Activated CD4-positive, CD25-positive, alpha-beta regulatory T cell treated with anti-CD3 and anti-CD28 coated beads, Interleukin-2, amount 50 U/mL, for 72 hours (primary cell): Measurements from ENCODE around the gene PKHD1.

ENCODE experiments used
- DNase-seq: peaks from one replicate; pipeline ENCODE4 v3.0.0; 2021

The PKHD1 gene

DNA sequence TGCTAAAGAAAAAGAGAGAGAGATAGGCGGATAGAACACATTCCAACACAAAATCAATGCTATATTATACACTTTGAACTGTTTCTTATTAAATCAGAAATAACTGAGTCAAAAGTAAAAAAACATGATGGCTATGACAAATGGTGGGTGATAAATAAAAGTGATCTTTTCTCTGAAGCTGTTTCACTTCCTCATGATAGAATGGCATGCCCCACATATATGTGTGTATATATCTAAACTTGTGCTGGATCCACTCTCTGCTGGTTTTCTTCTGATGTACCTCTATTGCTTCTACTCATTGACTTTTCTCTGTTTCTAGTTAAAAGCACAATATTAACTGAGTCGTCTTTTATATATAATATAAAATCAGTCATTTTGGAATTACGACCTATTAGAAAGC, 429.9 kb downstream of the PKHD1 start:
- no peak for DNase-seq

DNA sequence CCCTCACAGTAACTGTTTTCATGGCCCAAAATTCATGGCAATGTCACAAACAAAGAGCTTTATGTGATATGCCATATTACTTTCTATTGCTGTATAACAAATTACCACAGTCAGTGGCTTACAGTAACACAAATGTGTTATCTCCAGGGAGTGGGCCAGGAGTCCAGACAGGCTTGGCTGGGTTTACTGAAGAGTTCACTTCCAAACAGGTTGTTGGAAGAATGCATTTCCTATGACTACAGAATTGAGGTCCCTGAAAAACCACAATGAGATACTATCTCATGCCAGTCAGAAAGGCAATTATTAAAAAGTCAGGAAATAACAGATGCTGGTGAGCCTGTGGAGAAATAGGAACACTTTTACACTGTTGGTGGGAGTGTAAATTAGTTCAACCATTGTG, 431.9 kb downstream of the PKHD1 start:
- no peak for DNase-seq

DNA sequence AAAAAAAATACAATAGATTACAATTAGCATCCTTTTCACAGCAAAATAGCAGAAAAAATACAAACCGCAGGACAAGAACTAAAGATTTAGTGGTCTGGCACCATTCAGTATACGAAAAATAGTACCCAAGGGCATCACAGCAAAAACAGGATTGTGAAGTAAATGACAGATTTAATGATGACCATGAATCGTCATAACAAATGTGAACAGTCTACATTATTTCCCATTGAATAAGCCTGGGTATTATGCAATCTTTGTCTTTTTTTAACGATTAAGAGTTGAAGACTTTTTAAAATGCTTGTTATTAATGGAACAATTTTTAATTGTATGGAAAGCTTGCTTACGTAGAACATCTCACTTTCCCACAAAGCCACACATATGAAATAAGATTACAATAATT, 432.8 kb downstream of the PKHD1 start:
- DNase-seq: no peak

DNA sequence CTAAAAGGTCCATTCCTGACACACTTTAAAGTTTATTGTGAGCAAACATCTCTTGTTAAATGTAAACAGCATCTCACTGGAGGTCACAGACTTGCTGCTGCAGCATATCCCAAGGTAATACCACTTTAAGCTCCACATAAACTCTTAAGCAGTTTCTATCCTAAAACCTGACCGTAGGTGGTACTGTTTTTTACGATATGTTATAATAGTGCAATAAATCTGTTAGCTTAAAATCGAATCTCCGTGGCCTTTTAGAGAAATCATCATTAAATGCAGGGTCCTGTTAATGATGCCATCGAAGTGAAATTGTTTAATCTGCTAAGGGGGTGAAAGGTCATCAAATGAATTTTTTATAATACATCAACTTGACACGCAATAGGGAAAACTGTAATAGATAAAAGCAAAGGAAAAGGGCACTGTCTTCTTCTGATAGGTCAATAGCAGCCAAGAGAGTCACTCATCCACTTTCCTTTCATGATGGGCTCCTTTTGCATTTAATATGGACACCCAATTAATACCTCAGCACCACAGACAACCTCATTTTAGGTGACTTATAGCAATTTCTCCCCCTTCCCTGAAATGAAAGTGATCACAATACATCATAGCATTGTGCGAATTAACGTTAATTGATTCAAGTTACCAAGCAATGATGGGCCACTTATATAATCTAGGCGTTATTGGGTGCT, 436.1 kb downstream of the PKHD1 start:
- no peak for DNase-seq

DNA sequence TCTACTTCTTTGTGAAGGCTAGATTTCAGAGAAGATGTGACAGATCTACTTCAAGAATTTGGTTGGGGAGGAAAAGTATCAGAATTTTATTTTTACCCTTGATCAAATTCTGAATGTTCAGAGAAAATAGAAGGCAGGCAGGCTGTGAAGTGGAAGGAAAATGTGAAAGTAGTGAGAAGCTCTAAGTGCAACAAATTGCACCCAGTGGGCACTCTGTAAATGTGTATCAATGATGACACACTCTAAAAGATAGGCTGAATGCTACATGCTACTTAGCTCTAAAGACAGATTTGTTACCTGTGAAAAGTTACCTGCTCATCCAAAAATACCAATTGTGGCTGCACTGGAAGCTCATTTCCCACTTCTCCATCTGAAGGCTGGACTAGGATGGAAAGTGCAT, 438.6 kb downstream of the PKHD1 start:
- no peak for DNase-seq

DNA sequence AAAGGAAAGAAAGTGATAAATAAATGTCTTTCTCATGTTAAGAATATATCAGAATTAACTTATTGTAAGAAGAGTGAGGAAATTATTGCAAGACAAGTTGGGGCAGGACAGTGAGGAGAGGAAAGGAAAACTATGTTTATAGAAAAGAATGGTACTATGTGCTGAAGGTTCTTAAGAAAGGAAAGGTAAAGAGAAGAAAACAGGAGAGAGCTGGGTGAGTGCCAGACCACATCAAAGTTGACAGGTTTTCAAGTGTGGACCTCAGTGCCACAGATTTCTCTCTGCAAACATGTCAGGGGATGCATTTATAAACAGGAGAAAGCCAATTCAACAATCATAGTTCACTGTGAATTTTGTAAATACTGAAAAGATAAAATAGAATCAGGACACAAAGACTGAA, 439.2 kb downstream of the PKHD1 start:
- no peak for DNase-seq

DNA sequence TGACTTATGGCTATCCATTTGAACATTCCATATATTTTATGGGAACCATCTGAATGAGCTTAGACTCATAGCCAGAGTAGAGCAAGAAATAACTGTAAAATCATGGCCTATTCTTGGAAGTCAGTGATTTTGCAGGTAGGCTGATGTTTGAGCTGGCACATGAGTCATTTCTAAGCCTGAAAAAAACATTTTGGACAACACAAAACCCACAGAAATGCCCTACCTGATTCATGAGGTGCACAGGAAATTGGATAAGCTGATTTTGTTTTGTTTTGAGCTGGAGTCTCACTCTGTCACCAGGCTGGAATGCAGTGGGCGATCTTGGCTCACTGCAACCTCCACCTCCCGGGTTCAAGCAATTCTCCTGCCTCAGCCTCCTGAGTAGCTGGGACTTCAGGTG, 443.0 kb downstream of the PKHD1 start:
- DNase-seq: no peak

DNA sequence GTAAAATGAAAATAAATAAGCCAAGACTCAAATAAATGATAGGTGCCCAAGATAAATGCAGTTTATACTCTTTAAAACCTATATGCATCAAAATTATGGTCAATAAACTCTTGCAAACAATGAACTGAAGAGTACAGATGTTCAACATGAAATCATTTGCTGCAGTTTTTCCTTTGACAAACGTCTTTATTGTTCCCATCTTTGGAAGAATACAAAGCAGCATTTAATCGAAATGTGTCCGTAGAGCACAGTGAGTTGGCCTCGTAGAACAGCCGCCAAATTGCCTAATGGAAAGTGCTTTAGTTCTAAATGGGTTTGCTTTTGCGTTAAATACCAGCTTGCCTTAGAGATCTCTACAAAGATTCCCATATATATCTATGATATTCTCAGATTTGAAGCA, 447.4 kb downstream of the PKHD1 start:
- DNase-seq: no peak

DNA sequence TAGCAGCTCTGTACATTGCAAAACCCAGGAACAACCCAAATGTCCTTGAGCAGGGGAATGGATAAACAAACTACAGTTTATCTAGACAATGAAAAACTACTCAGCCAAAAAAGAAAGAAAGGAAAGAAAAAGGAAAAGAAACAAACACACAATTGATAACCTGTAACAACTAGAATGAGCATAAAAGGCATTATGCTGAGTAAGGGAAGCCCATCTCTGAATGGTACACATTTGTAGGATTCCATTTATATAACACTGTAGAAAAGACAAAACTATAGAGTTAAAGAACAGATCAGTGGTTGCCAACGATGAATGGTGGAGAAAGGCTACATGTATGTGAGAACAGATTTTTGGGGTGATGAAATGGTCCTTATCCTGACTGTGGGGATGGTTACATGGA, 454.0 kb downstream of the PKHD1 start:
- no peak for DNase-seq

DNA sequence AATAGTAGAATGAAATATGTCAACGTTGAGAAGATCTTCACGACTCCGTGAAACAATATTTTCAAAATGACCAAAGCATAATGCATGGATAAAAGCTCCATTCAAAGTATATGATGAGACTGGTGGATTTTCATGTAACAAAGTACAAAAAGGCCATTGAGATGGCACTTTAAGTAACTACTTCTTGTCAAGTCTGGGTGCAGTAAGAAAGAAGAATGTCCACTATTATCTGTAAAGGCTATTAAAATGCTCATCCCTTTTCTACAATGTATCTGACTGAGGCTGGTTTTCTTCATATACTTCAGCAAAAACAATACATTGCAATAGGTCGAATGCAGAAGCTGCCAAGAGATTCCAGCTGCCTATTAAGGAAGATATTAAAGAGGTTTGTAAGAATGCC, 457.4 kb downstream of the PKHD1 start:
- no peak for DNase-seq

DNA sequence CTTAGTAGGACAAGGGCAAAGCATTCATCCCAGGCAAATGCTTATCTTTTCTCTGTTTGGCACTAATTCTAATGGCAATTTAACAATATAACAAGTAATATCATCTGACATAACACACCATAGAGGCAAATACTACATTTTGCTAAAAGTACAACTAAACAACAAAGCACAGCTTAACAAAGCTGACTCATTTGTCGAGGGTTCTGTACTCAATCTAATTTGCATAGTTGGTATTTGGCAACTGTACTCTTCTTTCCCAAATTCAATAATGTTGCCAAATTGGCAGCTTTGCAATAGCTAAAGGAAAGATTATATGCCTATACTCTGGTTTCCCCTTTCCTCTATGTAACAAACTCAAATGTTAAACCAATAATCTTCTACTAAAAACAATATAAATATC, 461.0 kb downstream of the PKHD1 start:
- DNase-seq: no peak

DNA sequence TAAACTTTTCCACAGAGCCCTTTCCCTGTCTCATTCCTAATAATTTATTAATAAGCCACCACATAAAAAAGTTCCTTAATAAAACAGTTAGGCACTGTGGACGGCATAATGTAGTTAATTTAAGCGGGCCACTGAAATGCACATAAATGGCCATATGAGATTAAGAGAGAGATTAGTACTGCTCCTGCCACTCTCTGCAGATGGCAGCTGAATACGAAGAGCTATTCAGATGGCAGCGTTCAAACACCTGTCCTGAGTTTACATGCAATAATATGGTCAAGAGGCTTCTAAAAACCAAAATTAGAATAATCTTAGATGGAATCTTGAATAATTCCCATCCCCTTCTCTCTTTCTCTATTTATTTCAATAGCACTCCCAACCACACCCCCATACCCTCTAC, 461.8 kb downstream of the PKHD1 start:
- no peak for DNase-seq

DNA sequence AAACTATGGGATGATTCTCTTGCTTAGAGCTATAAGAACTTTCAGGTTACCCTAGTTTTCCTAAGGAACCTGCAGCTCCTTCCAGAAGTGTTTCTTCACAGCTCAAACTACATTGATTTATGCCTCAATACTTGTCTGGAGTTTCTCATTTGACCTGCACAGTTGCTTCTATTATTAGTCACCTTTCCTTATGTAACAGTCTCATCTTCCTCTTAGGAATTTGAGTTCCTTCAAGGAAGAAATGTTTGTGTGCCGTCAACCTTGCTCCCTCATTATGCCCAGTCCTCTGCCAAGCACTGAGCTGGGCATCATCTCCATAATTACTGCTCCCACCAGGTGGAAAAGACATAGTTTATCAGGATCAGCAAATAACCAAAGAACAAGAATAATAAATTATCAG, 466.4 kb downstream of the PKHD1 start:
- no peak for DNase-seq

DNA sequence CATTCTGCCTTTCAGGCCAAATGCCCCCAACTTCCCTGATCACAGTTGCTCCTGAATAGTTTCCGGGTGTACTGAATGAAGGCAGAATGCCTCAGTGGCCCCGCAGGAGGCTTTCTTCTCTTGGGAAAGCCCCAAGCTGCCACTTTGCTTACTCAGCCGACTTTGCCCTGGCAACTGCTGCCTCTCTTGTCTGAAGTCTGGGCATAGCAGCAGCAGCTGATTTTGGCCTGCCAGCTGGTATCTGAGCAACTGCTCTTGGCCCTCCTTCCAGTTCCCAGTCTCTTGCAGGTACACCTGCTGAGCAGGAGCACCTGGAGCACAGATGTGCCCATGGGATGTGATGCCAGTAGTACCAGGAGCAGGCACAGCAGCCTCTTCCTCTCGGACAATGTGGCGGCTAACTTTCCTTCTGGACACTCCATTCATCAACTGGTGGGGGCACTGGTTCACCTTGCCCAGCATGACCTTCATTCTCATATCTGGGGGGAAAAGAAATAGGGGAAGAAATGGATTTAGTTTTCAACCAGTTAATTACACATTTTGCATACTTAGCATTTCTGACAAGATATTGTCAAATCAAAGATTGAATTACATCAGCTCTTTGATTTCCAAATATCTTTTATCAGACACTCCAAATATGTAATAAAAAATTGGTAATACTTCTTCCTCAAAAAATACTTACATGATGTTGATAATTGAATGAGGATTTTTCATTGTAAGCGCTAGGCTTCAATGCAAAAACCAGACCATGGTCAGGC, 468.2 kb downstream of the PKHD1 start:
- no peak for DNase-seq

DNA sequence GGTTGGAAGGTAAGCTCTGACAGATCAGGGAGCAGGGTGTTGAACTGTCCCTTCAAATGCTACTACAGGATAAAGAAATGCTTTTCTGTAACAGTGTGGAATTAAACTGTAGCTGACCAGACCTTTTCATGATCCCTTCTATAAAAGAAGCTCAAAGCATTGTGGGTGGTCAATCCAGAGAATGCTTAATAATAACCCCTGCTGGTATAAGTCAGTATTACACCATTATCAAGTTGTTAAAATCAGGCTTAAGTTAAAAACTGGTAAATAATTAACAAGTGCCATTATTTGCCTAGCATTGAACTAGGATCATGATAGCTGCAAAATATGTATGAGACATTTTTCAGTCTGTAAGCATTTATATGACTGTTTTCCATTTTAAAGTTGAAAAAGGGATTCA, 468.9 kb downstream of the PKHD1 start:
- no peak for DNase-seq

DNA sequence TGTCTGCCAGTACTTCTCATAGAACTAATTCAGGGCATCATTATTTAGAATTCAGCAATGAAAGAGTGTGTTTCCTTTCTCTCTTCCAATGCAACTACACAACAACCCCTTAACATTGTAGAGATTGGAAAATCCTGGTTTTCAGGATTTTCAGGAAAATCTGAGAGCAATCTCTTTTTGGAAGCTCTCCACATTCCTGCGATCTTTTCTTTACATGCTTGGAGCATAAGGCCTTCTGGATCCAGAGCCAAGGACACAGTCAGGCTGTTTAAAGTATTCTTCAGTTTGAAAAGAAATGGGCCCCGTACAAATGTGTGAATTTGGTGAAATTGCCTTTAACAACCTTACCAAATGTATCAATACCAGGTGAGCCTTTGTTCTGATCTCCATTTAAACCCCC, 469.7 kb downstream of the PKHD1 start:
- DNase-seq: no peak

DNA sequence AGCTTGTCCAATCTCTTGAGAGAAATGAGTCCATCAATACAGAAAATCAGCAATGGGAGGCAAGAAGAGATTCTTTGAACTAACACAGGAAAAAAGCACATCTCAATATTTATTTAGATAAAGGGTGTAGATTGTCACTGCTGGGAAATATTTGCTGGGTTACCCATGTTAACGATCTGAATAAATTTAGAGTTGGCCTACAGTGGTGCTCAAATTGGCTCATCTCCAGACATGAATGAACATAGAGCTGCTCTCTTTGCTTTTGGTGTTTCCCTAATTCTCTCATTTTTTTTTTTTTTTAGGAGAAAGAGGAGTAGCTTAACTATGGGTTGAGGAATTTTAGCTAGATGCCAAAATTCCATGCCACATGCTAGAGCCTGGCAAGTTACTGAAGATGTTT, 471.2 kb downstream of the PKHD1 start:
- DNase-seq: no peak

DNA sequence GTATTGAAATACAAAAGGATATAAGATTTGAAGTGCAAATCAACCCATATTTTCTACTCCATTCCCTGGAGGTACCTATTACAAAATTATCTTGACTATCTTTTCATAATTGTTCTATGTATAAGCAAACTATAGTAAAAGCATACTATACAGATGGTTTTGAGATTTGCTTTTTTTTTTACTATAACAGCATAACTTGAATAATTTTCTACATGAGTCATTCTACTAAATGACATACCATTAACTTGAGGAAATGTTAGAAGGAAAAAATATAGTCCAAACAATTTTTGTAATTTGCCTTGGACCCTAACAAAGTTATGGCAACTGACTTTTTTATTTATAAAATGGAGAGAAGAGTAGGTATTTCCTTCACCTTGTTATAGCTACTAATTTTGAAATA, 472.7 kb downstream of the PKHD1 start:
- DNase-seq: no peak

DNA sequence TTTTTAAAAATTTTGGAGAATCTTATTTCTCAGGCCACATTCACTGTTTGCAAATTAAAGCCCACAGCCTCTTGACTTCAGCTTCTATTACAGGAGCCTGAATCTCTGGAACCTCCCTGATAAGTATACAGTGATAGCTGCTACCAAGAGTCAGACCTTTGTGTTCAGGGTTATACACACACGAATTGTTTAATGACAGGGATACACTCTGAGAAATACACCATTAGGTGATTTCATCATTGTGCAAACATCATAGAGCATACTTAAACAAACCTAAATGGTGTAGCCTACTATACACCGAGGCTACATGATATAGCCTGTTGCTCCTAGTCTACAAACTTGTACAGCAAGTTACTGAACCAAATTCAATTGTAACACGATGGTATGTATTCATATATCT, 473.9 kb downstream of the PKHD1 start:
- no peak for DNase-seq

DNA sequence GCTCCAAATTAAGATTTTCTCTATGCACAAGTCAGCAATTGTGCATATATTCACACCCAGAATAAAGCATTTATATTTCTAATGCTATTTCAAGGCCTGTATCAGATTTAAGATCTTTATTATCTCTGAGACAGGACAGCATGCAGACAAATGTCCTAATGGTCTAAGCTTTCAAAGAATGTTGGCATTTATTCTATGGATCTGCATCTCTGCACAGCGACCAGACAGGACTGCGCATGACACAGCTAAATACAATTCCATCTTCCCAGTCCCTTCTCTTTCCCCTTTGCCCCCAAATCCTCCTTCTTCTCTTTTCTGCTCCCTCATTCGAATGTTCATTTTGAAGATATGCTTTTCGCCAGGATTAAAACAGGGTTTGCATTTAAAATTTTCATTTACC, 478.5 kb downstream of the PKHD1 start:
- no peak for DNase-seq

DNA sequence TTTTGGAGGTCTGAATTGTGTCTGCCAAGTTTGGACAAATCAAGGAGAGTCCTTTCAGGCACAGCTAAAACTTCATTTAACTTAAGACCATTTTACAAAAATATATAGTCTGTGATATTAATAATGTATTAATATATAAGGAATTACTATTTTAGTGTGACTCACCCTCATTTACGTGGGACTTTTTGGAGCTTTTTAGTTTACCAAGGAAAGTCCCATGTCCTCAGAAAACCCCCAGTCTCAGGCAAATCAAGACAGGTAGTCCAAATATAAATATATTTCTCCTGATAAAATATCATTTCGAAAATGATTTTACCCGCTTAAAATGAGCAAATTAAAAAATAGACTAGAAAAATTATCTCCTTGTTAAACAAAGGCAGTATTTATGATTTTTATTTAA, 479.0 kb downstream of the PKHD1 start:
- no peak for DNase-seq

DNA sequence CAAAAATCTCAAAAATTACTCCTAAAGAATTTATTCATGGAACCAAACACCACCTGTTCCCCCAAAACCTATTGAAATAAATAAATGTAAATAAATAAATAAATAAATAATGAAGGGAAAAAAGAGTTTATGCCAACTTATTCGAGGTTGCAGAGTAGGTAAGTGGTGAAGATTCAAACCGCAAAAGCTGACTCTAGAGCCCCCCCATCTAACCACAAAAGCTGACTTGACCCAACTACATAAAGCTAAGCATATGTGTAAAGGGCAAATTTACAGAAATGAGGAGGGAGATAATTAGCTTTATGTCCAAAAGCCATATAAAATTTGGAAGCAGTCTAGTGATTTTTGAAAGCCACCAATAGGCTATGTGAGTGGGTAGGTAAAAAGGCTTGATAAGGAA, 486.9 kb downstream of the PKHD1 start:
- DNase-seq: no peak

DNA sequence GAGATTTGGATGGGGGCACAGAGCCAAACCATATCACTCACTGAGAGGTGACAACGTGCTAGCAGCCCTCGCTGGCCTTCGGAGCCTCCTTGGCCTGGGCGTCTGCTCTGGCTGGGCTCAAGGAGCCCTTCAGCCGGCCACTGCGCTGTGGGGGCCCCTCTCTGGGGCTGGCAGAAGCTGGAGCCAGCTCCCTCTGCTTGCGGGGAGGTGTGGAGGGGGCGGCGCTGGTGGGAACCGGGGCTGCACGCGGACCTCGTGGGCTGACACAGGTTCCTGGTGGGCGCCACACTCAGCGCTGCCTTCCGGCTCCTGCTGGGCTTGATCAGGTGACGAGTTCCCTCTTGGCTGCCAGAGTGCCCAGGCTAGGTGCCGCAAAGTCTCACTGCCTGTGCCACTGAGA, 489.2 kb downstream of the PKHD1 start:
- DNase-seq: no peak

DNA sequence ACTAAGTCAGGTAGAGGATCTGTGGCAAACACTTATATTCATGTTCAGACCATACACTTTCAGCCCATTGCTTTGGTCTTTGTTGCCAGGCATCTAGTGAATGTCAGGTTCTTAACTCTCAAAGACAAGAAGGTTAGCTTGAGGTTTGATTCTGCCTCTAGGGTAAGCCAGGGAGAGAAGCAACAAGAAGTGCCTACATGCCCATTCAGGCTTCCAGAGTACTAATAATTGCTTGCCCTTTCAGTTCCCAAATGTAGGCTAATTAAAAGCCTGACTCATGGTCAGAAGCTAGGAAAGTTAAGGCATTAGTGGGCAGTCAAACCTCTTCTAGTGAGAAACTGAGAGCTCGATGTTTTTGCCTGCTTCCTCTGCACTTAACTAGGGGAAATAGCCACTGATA, 492.4 kb downstream of the PKHD1 start:
- no peak for DNase-seq

DNA sequence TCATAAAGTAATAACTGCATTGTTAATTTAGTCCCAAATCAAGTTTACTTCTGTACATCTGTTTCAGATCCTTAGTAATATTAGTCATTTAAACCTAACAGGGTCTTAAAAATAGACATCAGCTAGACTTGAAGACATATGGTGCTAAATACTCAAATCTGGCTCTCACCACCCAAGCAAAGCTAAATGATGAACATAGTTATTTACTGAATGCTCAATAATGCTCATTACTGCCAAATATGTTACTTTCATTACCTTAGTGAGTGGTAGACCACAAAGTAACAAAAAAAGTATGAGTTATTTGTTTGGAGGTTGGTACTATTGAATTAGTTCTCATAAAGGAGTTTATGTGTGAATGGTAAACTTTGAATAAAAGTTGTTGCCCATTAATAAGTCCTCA, 502.1 kb downstream of the PKHD1 start:
- DNase-seq: no peak
